C4-2B (cell line): Measurements from ENCODE around the gene COQ10A.

Source experiments
- CTCF ChIP-seq: fragments of 450-650 bp; conservative IDR thresholded peaks from 2 replicates; pipeline ENCODE4 v1.5.1; 2017; ENCODE audit warnings: mild to moderate bottlenecking
- ZFX ChIP-seq: fragments of 450-650 bp; IDR thresholded peaks from 2 replicates; pipeline ENCODE4 v1.6.1; 2017

GRCh38 chr12:56256326-56256960, 10.3 kb upstream of the COQ10A start:
- TF ChIP-seq CTCF = no peak
- no peak for TF ChIP-seq ZFX
